HUES48 (cell line): Measurements from ENCODE around the gene HEMGN.

ENCODE experiments used
- H3K27ac ChIP-seq: one replicate; pipeline ENCODE4 v1.7.0; 2013; ENCODE audit warnings: low read depth, low read length, inconsistent platforms
- H3K27me3 ChIP-seq: 2 replicates; pipeline ENCODE4 v1.6.1; 2013; ENCODE audit warnings: mild to moderate bottlenecking, low read length; ENCODE audit not compliant: control insufficient read depth, insufficient read depth
- H3K36me3 ChIP-seq: 2 replicates; pipeline ENCODE4 v1.6.1; 2013; ENCODE audit warnings: low read length; ENCODE audit not compliant: control insufficient read depth, insufficient read depth
- H3K4me1 ChIP-seq: 2 replicates; pipeline ENCODE4 v1.6.1; 2013; ENCODE audit warnings: mild to moderate bottlenecking, low read length; ENCODE audit not compliant: control insufficient read depth, insufficient read depth
- H3K4me3 ChIP-seq: 2 replicates; pipeline ENCODE4 v1.5.1; 2013; ENCODE audit warnings: mild to moderate bottlenecking, low read depth, low read length
- H3K9ac ChIP-seq: 2 replicates; pipeline ENCODE4 v1.6.1; 2013; ENCODE audit warnings: mild to moderate bottlenecking, low read depth, low read length, moderate library complexity
- H3K9me3 ChIP-seq: 2 replicates; pipeline ENCODE4 v1.6.1; 2013; ENCODE audit warnings: low read length; ENCODE audit not compliant: control insufficient read depth, insufficient read depth

The HEMGN gene

GRCh38 chr9:97891736-97892135 lies 46.2 kb downstream of the HEMGN start:
- H3K4me3 ChIP-seq: no peak overlapping the region
- H3K9ac ChIP-seq: no peak overlapping the region
- H3K9me3 ChIP-seq: no peaks in the 10 kb centered on the region
- no peaks in the 10 kb centered on the region; the same call in 1 of the 2 replicates for H3K27me3 ChIP-seq
- H3K27ac ChIP-seq: no peak overlapping the region
- peaks cover 9% of the 10 kb centered on the region for H3K4me1 ChIP-seq
- no peaks in the 10 kb centered on the region for H3K36me3 ChIP-seq

GRCh38 chr9:97889941-97890887 lies 47.8 kb downstream of the HEMGN start:
- Histone ChIP-seq H3K4me1 (peaks cover 9% of the 10 kb centered on the region), H3K4me3 (no peak overlapping the region), H3K36me3 (no peaks in the 10 kb centered on the region), H3K27me3 (no peaks in the 10 kb centered on the region; the same call in 1 of the 2 replicates), H3K27ac (peak overlapping the region; percentile 74), H3K9me3 (no peaks in the 10 kb centered on the region), H3K9ac (no peak overlapping the region)

GRCh38 chr9:97880336-97880735 lies 57.6 kb downstream of the HEMGN start:
- Histone ChIP-seq H3K4me1 (no peaks in the 10 kb centered on the region), H3K27ac (no peak overlapping the region), H3K4me3 (no peak overlapping the region), H3K36me3 (no peaks in the 10 kb centered on the region), H3K9ac (no peak overlapping the region), H3K9me3 (no peaks in the 10 kb centered on the region), H3K27me3 (no peaks in the 10 kb centered on the region)
